Medulla oblongata (tissue), 1 donor: ENCODE measurements around the gene PLXNB3.

Experiments used
- DNase-seq: peaks from one replicate; pipeline ENCODE4 v3.0.0-alpha.2; 2015; ENCODE audit errors: extremely low spot score

Gene PLXNB3

GRCh38 chrX:153773741-153774575 lies 9.9 kb downstream of the PLXNB3 start:
- no peak for DNase-seq

DNA sequence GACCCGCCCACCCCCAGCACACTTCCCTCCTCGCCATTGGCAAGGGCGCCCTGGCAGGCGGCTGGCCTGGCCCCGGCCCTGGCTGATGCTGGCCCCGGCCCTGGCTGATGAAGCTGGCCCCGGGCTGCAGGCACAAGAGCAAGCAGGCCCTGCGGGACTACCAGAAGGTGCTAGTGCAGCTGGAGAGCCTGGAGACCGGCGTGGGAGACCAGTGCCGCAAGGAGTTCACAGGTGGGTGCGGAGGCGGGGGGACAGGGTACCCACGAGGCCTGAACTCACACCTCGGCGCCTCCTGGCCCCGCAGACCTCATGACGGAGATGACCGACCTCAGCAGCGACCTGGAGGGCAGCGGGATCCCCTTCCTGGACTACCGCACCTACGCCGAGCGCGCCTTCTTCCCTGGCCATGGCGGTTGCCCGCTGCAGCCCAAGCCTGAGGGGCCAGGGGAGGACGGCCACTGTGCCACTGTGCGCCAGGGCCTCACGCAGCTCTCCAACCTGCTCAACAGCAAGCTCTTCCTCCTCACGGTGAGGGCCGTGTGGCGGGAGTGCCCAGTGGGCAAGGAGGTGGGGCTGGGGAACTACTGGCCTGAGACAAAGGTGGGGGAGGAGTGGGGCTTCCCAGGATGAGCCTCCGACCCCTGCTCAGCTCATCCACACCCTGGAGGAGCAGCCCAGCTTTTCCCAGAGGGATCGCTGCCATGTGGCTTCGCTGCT lies 10.7 kb downstream of the PLXNB3 start:
- DNase-seq, result no peak

DNA sequence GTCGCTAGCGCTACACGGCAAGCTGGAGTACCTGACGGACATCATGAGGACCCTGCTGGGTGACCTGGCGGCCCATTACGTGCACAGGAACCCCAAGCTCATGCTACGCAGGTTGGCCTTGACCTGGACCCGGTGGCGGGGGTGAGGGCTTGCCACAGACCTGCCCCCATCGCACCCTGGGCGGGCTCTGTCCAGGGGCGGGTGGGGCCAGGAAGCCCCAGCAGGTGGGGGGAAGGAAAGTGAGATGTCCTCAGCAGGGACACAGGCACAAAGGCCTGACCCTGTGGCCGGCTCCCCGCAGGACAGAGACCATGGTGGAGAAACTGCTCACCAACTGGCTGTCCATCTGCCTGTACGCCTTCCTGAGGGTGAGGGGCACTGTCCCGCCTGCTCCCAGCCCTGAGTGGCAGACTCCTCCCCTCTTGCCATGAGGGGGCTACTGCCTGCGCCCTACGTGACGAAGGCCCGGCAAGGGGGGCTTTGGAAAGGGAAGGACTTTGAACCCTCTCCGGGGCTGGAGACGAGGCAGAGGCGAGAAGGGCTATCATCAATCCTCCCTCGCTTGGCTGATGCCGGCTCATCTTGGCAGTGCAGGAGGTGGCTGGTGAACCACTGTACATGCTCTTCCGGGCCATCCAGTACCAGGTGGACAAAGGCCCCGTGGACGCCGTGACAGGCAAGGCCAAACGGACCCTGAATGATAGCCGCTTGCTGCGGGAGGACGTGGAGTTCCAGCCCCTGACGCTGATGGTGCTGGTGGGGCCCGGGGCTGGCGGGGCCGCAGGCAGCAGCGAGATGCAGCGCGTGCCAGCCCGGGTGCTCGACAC lies 11.5 kb downstream of the PLXNB3 start:
- DNase-seq, result no peak

- no peak for DNase-seq
Measured at GRCh38 chrX:153776120-153776599, 12.1 kb downstream of the PLXNB3 start.

GRCh38 chrX:153776611-153777045 lies 12.6 kb downstream of the PLXNB3 start:
- no peak for DNase-seq

DNA sequence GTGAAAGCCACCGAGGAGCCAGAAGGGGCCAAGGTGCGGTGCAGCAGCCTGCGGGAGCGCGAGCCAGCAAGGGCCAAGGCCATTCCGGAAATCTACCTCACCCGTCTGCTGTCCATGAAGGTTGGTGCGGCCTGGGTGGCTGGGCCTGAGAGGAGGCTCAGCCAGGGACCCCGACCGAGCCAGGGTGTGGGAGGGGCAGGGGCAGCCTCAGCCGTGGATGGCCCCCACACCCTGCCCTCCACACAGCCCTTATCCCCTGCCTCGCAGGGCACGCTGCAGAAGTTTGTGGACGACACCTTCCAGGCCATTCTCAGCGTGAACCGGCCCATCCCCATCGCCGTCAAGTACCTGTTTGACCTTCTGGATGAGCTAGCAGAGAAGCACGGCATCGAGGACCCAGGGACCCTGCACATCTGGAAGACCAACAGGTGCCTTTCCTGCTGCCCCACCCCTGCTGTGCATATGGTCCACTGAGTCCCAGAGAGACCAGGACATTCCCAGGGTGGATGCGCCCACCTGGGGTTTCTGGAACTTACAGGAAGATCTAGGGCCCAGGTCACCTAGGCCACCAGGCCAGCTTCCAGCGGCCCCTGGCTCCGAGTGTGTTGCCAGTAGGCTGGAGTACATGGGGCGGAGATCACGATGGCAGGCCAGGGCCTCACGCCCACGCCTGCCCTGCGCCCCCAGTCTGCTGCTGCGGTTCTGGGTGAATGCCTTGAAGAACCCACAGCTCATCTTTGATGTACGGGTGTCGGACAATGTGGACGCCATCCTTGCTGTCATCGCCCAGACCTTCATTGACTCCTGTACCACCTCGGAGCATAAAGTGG lies 13.4 kb downstream of the PLXNB3 start:
- DNase-seq, result no peak

- DNase-seq, result no peak
Measured at GRCh38 chrX:153778181-153778580, 14.1 kb downstream of the PLXNB3 start.

GRCh38 chrX:153778684-153779101 lies 14.6 kb downstream of the PLXNB3 start:
- DNase-seq, result no peak

GRCh38 chrX:153779891-153780677 lies 16.0 kb downstream of the PLXNB3 start:
- no peak for DNase-seq

GRCh38 chrX:153780678-153781427 lies 16.8 kb downstream of the PLXNB3 start, which contains the start of gene SRPK3:
Gene SRPK3 (plus strand): TSS chrX:153781041. CDS start chrX:153781087, 46 bp downstream.
- DNase-seq, result no peak

DNA sequence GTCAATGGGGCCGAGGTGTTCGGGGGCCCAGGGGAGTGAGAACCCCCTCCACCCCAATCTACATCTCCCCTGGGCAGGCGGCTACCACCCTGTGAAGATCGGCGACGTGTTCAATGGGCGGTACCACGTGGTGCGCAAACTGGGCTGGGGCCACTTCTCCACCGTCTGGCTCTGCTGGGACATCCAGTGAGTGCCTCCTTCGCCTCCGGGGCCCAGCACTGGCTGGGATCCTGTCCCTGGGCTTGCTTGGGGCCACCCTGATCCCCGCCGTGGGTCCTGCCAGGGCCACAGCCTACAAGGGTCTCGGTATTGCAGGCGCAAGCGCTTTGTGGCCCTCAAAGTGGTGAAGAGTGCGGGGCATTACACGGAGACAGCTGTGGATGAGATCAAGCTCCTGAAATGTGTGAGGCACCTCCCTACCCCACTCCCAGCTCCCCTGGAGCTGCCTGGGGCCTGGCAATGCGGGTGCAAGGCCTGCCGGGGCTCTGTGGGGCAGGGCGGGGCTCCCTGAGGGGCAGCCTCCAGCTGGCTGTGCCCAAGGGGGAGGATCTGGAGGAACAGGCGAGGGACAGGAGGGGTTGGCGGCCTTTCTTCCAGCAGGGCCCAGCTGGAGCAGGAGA lies 17.5 kb downstream of the PLXNB3 start:
- no peak for DNase-seq

- no peak for DNase-seq
Measured at GRCh38 chrX:153782313-153782712, 18.3 kb downstream of the PLXNB3 start.

DNA sequence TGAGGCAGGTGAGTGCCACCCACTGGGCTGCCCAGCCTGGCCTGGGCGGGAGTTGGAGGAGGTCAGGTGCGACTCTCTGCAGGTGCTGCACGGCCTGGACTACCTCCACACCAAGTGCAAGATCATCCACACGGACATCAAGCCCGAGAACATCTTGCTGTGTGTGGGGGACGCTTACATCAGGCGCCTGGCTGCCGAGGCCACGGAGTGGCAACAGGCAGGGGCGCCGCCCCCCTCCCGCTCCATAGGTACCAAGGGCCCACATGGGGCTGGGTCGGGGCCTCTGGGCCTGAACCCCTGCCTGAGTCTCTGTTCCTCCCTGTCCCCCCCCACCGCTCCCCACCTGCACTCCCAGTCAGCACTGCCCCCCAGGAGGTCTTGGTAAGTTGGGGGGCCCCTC lies 18.8 kb downstream of the PLXNB3 start:
- no peak for DNase-seq

DNA sequence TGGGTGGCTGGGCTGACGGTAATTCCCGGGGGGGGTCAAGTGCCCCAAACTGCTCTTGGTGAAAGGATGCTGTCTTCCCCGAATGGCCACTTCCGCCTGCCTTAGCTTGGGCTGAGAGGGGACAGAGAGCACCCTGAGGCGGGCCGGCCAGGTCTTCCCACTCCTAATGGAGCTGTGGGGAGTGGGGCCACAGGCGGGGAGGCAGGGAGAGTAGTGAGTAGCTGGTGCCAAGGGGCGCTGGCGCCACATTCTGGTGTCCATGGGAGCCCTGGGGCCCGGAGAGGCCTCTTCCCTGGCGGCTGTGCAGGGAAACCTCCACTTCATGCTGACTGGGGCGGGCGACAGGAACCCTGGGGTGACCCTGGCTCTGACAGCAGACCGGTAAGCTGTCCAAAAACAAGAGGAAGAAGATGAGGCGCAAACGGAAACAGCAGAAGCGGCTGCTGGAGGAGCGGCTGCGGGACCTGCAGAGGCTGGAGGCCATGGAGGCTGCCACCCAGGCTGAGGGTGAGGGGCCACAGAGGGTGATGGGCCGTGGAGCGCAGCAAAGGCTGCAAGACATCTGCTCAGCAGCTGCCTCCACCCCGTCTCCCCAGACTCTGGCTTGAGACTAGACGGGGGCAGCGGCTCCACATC lies 19.4 kb downstream of the PLXNB3 start:
- DNase-seq, result no peak

DNA sequence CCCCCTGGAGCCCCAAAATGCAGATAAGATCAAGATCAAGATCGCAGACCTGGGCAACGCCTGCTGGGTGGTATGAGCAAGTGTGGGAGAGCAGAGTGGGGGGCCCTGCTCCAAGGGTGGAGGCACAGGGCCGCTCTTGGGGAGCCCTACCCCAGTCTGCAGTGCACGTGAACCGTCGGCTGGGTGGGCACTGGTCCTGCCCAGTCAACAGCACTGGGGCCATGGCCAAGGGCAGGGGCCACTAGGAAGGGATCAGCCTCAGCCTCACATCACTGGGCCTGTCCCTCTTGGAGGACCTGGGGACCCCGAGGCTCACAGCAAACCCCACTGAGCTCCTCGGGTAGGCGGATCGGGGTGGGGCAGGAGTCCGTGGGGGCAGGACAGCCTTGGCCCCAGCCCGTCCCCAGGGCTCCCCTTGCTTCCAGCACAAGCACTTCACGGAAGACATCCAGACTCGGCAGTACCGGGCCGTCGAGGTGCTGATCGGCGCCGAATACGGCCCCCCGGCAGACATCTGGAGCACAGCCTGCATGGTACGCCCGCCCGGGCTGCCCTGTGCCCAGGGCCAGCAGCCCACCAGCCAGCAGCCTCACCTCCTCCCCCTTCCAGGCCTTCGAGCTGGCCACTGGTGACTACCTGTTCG lies 20.4 kb downstream of the PLXNB3 start:
- no peak for DNase-seq

DNA sequence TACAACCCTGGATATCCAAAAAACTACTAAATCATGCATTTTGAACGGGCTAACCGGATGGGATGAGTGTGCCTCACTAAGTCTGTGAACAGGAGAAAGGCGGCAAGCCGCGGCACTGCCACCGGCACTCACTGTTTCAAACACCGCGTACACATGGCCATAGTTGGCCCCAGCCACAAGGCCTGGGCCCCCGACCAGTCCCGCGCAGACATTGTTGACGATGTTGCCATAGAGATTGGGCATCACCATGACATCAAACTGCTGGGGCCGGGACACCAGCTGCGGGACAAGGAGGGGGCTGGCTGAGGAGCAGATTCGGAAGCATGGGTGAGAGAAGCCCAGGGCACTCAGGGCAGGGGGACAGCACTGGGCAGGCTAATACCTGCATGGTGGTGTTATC lies 22.6 kb downstream of the PLXNB3 start:
- DNase-seq, result no peak

DNA sequence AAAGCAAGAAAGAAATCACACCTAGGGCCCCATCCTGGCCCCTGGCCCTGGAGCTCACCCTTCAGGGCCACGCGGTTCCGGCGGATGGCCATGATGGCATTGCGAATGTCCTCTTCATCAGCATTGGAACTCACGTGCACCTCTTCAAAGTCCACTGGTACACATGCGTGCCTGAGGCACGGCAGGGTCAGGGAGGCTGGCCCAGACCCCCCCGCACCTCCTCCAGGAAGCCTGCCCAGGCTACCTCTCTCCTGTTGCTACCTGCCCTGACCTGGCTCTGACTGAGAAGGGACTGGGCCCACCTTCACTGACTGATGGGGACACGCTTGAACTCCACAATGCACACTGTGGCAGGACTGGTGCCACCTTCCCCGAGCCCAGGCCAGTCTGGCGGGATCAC lies 25.6 kb downstream of the PLXNB3 start:
- DNase-seq, result no peak
